H1 (cell line): Measurements from ENCODE around the gene TUBGCP6. TPM values are rescaled to one million over a fixed set of nuclear protein-coding genes. Genes with fewer than 3 reads are reported as not detected.
A peak's percentile ranks its signal among the peaks of the same experiment; 100 is the strongest.

Source experiments
- CTCF ChIA-PET: fragments of 300-600 bp; sonication (Branson Sonifier 250); formaldehyde crosslinking; loops from one replicate; lab custom pipeline; 2021; ENCODE audit not compliant: partially characterized antibody; lab: Charles Lee
- POLR2A ChIA-PET: fragments of 300-600 bp; sonication (Branson Sonifier 250); formaldehyde crosslinking; loops from one replicate; lab custom pipeline; 2021; ENCODE audit warnings: inconsistent platforms; ENCODE audit not compliant: partially characterized antibody; lab: Charles Lee
- DNase-seq, 2 experiments: peaks; one replicate each; pipeline versions ENCODE4 v3.0.0 to v3.0.0-alpha.2; 2010 to 2022; ENCODE audit warnings: low spot score in 2 of 2, low read depth in 1 of 2, mixed read lengths in 1 of 2
- FAIRE-seq: peaks from 2 replicates; lab custom pipeline; 2011; peaks lifted over from hg19 to GRCh38; lab: Jason Lieb, UNC
- H2AFZ ChIP-seq: 2 replicates; pipeline ENCODE4 v1.8.1; 2012; ENCODE audit warnings: low read length, inconsistent platforms
- H2AK5ac ChIP-seq: 2 replicates; pipeline ENCODE4 v1.6.1; 2013; ENCODE audit warnings: low read depth, low read length
- H2BK120ac ChIP-seq: replicated peaks from 2 replicates; pipeline ENCODE3; 2013; ENCODE audit warnings: low read depth, low read length, inconsistent platforms
- H2BK12ac ChIP-seq: 2 replicates; pipeline ENCODE4 v1.6.1; 2013; ENCODE audit warnings: low read depth, low read length
- H2BK15ac ChIP-seq: 2 replicates; pipeline ENCODE4 v1.6.1; 2013; ENCODE audit warnings: low read length
- H2BK20ac ChIP-seq: 2 replicates; pipeline ENCODE4 v1.6.1; 2013; ENCODE audit warnings: low read length
- H2BK5ac ChIP-seq: 2 replicates; pipeline ENCODE4 v1.6.1; 2013; ENCODE audit warnings: low read depth, low read length
- H3K14ac ChIP-seq: 2 replicates; pipeline ENCODE4 v1.6.1; 2013; ENCODE audit warnings: inconsistent platforms; ENCODE audit not compliant: insufficient read length
- H3K18ac ChIP-seq: 2 replicates; pipeline ENCODE4 v1.6.1; 2013; ENCODE audit warnings: low read length; ENCODE audit errors: extremely low read depth
- H3K23ac ChIP-seq: 2 replicates; pipeline ENCODE4 v1.6.1; 2013; ENCODE audit warnings: inconsistent platforms; ENCODE audit not compliant: insufficient read length
- H3K23me2 ChIP-seq: 2 replicates; pipeline ENCODE4 v1.6.1; 2013; ENCODE audit warnings: low read depth, low read length
- H3K27ac ChIP-seq: 2 replicates; pipeline ENCODE4 v1.6.1; 2011; ENCODE audit warnings: low read depth, low read length, inconsistent platforms
- H3K27me3 ChIP-seq, 4 experiments: replicated peaks in 1 of 4; 1 replicate in 1 of 4; 2 replicates in 3 of 4; pipeline versions ENCODE4 v1.6.1 to v1.8.1; 2011 to 2013; ENCODE audit warnings: low read length in 3 of 4, mild to moderate bottlenecking in 3 of 4, inconsistent platforms in 2 of 4, mixed read lengths in 2 of 4, moderate library complexity in 1 of 4; ENCODE audit not compliant: control insufficient read depth in 3 of 4, insufficient read depth in 3 of 4; ENCODE audit errors: extremely low read depth in 1 of 4
- H3K36me3 ChIP-seq, 4 experiments: 2 replicates each; pipeline versions ENCODE4 v1.6.1 to v1.8.1; 2011 to 2013; ENCODE audit warnings: mild to moderate bottlenecking in 4 of 4, low read length in 3 of 4, moderate library complexity in 2 of 4, control low read depth in 1 of 4, inconsistent platforms in 1 of 4; ENCODE audit not compliant: insufficient read depth in 4 of 4, control insufficient read depth in 2 of 4
- H3K4ac ChIP-seq: replicated peaks from 2 replicates; pipeline ENCODE3; 2013; ENCODE audit warnings: low read length, low read depth, mixed read lengths, inconsistent platforms; ENCODE audit not compliant: insufficient read length
- H3K4me1 ChIP-seq, 4 experiments: replicated peaks in 1 of 4; 1 replicate in 1 of 4; 2 replicates in 3 of 4; pipeline versions ENCODE4 v1.6.1 to v1.8.1; 2011 to 2013; ENCODE audit warnings: low read length in 3 of 4, inconsistent platforms in 2 of 4, mixed read lengths in 1 of 4; ENCODE audit not compliant: insufficient read depth in 4 of 4, control insufficient read depth in 3 of 4
- H3K4me2 ChIP-seq, 2 experiments: 2 replicates each; pipeline versions ENCODE4 v1.6.1 to v1.8.1; 2011 to 2013; ENCODE audit warnings: low read depth in 2 of 2, low read length in 2 of 2, control low read depth in 1 of 2, inconsistent platforms in 1 of 2, mild to moderate bottlenecking in 1 of 2; ENCODE audit not compliant: insufficient read depth in 1 of 2
- H3K4me3 ChIP-seq, 4 experiments: fragments of 200-600, 300-600 bp in 1 of 4; sonication (generic), shearing (Covaris generic), sonication (Bioruptor Twin) in 1 of 4; 2 replicates each; pipeline versions ENCODE4 v1.5.1 to v1.8.1; 2011 to 2016; ENCODE audit warnings: low read length in 4 of 4, low read depth in 3 of 4, control low read depth in 2 of 4, inconsistent platforms in 2 of 4, mild to moderate bottlenecking in 2 of 4, mixed read lengths in 1 of 4, moderate library complexity in 1 of 4; ENCODE audit not compliant: insufficient read depth in 2 of 4; ENCODE audit errors: extremely low read depth in 1 of 4
- H3K56ac ChIP-seq: replicated peaks from 2 replicates; pipeline ENCODE3; 2013; ENCODE audit warnings: low read depth, mild to moderate bottlenecking, mixed read lengths, low read length, inconsistent platforms; ENCODE audit not compliant: insufficient read length
- H3K79me1 ChIP-seq: 2 replicates; pipeline ENCODE4 v1.6.1; 2013; ENCODE audit warnings: low read depth, low read length, control low read depth
- H3K79me2 ChIP-seq, 2 experiments: 2 replicates each; pipeline versions ENCODE4 v1.6.1 to v1.8.1; 2012 to 2013; ENCODE audit warnings: low read length in 2 of 2, mild to moderate bottlenecking in 2 of 2, inconsistent platforms in 1 of 2; ENCODE audit not compliant: insufficient read depth in 2 of 2, control insufficient read depth in 1 of 2
- H3K9ac ChIP-seq, 4 experiments: replicated peaks in 1 of 4; 1 replicate in 1 of 4; 2 replicates in 3 of 4; pipeline versions ENCODE4 v1.6.1 to v1.8.1; 2011 to 2013; ENCODE audit warnings: low read depth in 3 of 4, low read length in 3 of 4, control low read depth in 2 of 4, mild to moderate bottlenecking in 2 of 4, moderate library complexity in 2 of 4, inconsistent platforms in 1 of 4; ENCODE audit errors: extremely low read depth in 1 of 4
- H3K9me3 ChIP-seq, 2 experiments: 2 replicates each; pipeline versions ENCODE4 v1.6.1 to v1.8.1; 2012 to 2013; ENCODE audit warnings: mild to moderate bottlenecking in 2 of 2, moderate library complexity in 2 of 2, control low read depth in 1 of 2, inconsistent platforms in 1 of 2, low read depth in 1 of 2, low read length in 1 of 2, mixed read lengths in 1 of 2; ENCODE audit not compliant: insufficient read depth in 2 of 2
- H4K20me1 ChIP-seq, 2 experiments: replicated peaks in 1 of 2; 2 replicates each; pipeline versions ENCODE3 to v1.8.1; 2011 to 2013; ENCODE audit warnings: inconsistent platforms in 2 of 2, low read length in 2 of 2, mild to moderate bottlenecking in 1 of 2; ENCODE audit not compliant: insufficient read depth in 2 of 2, control insufficient read depth in 1 of 2
- H4K5ac ChIP-seq: 2 replicates; pipeline ENCODE4 v1.6.1; 2013; ENCODE audit warnings: low read length, low read depth, mixed read lengths, inconsistent platforms; ENCODE audit not compliant: insufficient read length
- H4K8ac ChIP-seq: 2 replicates; pipeline ENCODE4 v1.8.0; 2013; ENCODE audit warnings: mild to moderate bottlenecking, moderate library complexity, low read length, inconsistent platforms; ENCODE audit not compliant: insufficient read depth; ENCODE audit errors: extremely low read depth
- H4K91ac ChIP-seq: replicated peaks from 2 replicates; pipeline ENCODE3; 2013; ENCODE audit warnings: low read length, mixed read lengths, inconsistent platforms; ENCODE audit not compliant: insufficient read length
- CBX5 ChIP-seq: fragments of 300-800, 300-1000 bp; sonication (generic); IDR thresholded peaks from 2 replicates; pipeline ENCODE4 v1.7.1; 2016; ENCODE audit warnings: antibody characterized with exemption, low read length, low read depth
- CEBPB ChIP-seq: IDR thresholded peaks from 2 replicates; pipeline ENCODE4 v1.6.1; 2012; ENCODE audit warnings: low read depth, low read length
- HDAC6 ChIP-seq: IDR thresholded peaks from one replicate; pipeline ENCODE4 v1.7.1; 2012; ENCODE audit warnings: low read depth, mild to moderate bottlenecking, inconsistent platforms, low read length, moderate library complexity
- JUND ChIP-seq: IDR thresholded peaks from 2 replicates; pipeline ENCODE4 v1.6.1; 2011; ENCODE audit warnings: mild to moderate bottlenecking, improper control_type of control experiment, low read length
- POU5F1 ChIP-seq: IDR thresholded peaks from 2 replicates; pipeline ENCODE4 v1.6.1; 2011; ENCODE audit warnings: low read depth, mild to moderate bottlenecking, low read length, moderate library complexity
- RXRA ChIP-seq: IDR thresholded peaks from 2 replicates; pipeline ENCODE4 v1.6.1; 2011; ENCODE audit warnings: low read depth, mild to moderate bottlenecking, low read length, moderate library complexity; ENCODE audit not compliant: insufficient read depth
- SP2 ChIP-seq: IDR thresholded peaks from 2 replicates; pipeline ENCODE4 v1.6.1; 2012; ENCODE audit warnings: mild to moderate bottlenecking, low read length, inconsistent platforms
- TAF1 ChIP-seq: IDR thresholded peaks from 2 replicates; pipeline ENCODE4 v1.6.1; 2011; ENCODE audit warnings: mild to moderate bottlenecking, low read depth, low read length
- TCF12 ChIP-seq: IDR thresholded peaks from 2 replicates; pipeline ENCODE4 v1.6.1; 2011; ENCODE audit warnings: low read depth, mild to moderate bottlenecking, low read length
- WGBS, 2 experiments: shearing (Covaris generic) in 1 of 2; methylation state at CpG; one replicate each; pipeline versions ENCODE4 v1.1.6 to v1.1.7; 2013 to 2015; ENCODE audit warnings: low lambda C conversion rate in 2 of 2, mixed read lengths in 2 of 2, inconsistent platforms in 1 of 2, low coverage in 1 of 2, missing lambda C conversion rate in 1 of 2; ENCODE audit not compliant: insufficient replicate concordance in 2 of 2, insufficient coverage in 1 of 2, insufficient read length in 1 of 2; ENCODE audit errors: extremely low coverage in 1 of 2, missing lambda C conversion rate in 1 of 2; 5-methylcytosine and 5-hydroxymethylcytosine counted together
- polyA plus RNA-seq, 7 experiments: library from polyadenylated mRNA; depleted of rRNA in 3 of 7; stranded (reverse) in 5 of 7; unstranded in 2 of 7; fragments of >200 nt in 5 of 7; fragments of 200-250 nt in 2 of 7; gene quantifications; 1 replicate in 5 of 7; 2 replicates in 1 of 7; 4 replicates in 1 of 7; pipeline versions ENCODE4 v1.2.1 to v1.2.3, GENCODE V29; 2011 to 2013; ENCODE audit warnings: missing spikeins in 2 of 7, mixed read lengths in 2 of 7
- total RNA-seq: library from RNA; stranded (reverse); fragmentation: NEBNext Ultra II Directional; extraction: Animal tissue kit (Norgen Biotek cat#: 25700); gene quantifications from 2 replicates; pipeline ENCODE4 v1.2.1, GENCODE V29; 2021
- TF ChIP-seq, protein P1 (sequence below), 3 experiments: IDR thresholded peaks; 1 replicate in 2 of 3; 2 replicates in 1 of 3; pipeline versions ENCODE4 v1.5.1 to v1.6.1; 2011; ENCODE audit warnings: low read length in 3 of 3, mild to moderate bottlenecking in 3 of 3, inconsistent platforms in 2 of 3, low read depth in 1 of 3, moderate library complexity in 1 of 3; ENCODE audit not compliant: insufficient read depth in 1 of 3; ENCODE audit errors: control extremely low read depth in 1 of 3

TUBGCP6 gene
- total and polyA plus RNA-seq, 2 of the 8 experiments (the other 6 are each of a cell fraction or from before 2014, with no cell fraction given) = 24.2 to 24.7 TPM

- peaks cover 0 to 16% of the 10 kb centered on the region in 2 experiments; a peak in 1 of 4 replicates for H3K79me2 ChIP-seq
- H3K36me3 ChIP-seq = no peaks in the 10 kb centered on the region
- peaks cover 2 to 34% (median 17%) of the 10 kb centered on the region in 4 experiments; a peak in 6 of 7 replicates for H3K4me1 ChIP-seq
- H4K8ac ChIP-seq = no peak overlapping the region
- no peak overlapping the region for H4K91ac ChIP-seq
- no peak overlapping the region for H2AK5ac ChIP-seq
- peaks cover 10% of the 10 kb centered on the region for H3K79me1 ChIP-seq
- 62% methylated on average over 26 of the region's 26 CpGs; no CpG with 5 or more reads in 1 of the 2 experiments for WGBS, 2 experiments
- POLR2A ChIA-PET = interaction anchor here (1.0 to 1.9 kb wide), 3 partner anchors 11 to 40 kb away, joined by 3 to 5 read pairs (median 4); no protein-coding TSS in a partner anchor
- CTCF ChIA-PET = interaction anchor here (0.8 to 1.5 kb wide), 4 partner anchors 16 to 256 kb away, joined by 3 to 5 read pairs (median 3); no protein-coding TSS in a partner anchor
- no peak overlapping the region for H3K23ac ChIP-seq
- no peak overlapping the region for H3K14ac ChIP-seq
- H2AFZ ChIP-seq = no peak overlapping the region
- peaks cover 18 to 27% of the 10 kb centered on the region in 2 experiments for H4K20me1 ChIP-seq
- no peak overlapping the region for H2BK20ac ChIP-seq
- H3K56ac ChIP-seq = no peak overlapping the region
- H3K4me3 ChIP-seq = peak overlapping the region; percentile 43 to 78 (median 45)
- H3K4ac ChIP-seq = no peak overlapping the region
- H3K27ac ChIP-seq = no peak overlapping the region
- H2BK120ac ChIP-seq = no peak overlapping the region
- H3K18ac ChIP-seq = no peak overlapping the region
- peaks cover 0 to 13% (median 5%) of the 10 kb centered on the region in 4 experiments; a peak in 3 of 7 replicates for H3K27me3 ChIP-seq
- no peak for FAIRE-seq
- H2BK12ac ChIP-seq = no peak overlapping the region
- peak overlapping the region in 1 of 4 experiments; percentile 30; a peak in 1 of 7 replicates for H3K9ac ChIP-seq
- H2BK5ac ChIP-seq = no peak overlapping the region
- no peak overlapping the region for H2BK15ac ChIP-seq
- H3K23me2 ChIP-seq = peaks cover 8% of the 10 kb centered on the region; the same call in 1 of the 2 replicates
- no peak overlapping the region for H4K5ac ChIP-seq
- H3K9me3 ChIP-seq = no peaks in the 10 kb centered on the region
- no peak for DNase-seq
- peak overlapping the region; percentile 70 to 90 for H3K4me2 ChIP-seq
- TF ChIP-seq HDAC6 (no peak), TAF1 (no peak), CEBPB (no peak), POU5F1 (no peak), JUND (no peak), CBX5 (no peak), TCF12 (no peak), RXRA (no peak), SP2 (no peak)
- TF ChIP-seq, protein P1, sequence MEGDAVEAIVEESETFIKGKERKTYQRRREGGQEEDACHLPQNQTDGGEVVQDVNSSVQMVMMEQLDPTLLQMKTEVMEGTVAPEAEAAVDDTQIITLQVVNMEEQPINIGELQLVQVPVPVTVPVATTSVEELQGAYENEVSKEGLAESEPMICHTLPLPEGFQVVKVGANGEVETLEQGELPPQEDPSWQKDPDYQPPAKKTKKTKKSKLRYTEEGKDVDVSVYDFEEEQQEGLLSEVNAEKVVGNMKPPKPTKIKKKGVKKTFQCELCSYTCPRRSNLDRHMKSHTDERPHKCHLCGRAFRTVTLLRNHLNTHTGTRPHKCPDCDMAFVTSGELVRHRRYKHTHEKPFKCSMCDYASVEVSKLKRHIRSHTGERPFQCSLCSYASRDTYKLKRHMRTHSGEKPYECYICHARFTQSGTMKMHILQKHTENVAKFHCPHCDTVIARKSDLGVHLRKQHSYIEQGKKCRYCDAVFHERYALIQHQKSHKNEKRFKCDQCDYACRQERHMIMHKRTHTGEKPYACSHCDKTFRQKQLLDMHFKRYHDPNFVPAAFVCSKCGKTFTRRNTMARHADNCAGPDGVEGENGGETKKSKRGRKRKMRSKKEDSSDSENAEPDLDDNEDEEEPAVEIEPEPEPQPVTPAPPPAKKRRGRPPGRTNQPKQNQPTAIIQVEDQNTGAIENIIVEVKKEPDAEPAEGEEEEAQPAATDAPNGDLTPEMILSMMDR (IDR thresholded peaks at IDR 0.05; ENCODE audit: control extremely low read depth in 1 of 3, insufficient read depth in 1 of 3, low read depth in 1 of 3, low read length in 3 of 3) = no peak
Measured at GRCh38 chr22:50186761-50187523, 57.9 kb downstream of the TUBGCP6 start.
